MCF 10A (cell line): ENCODE results near the gene CD52. TPM values are rescaled to one million over a fixed set of nuclear protein-coding genes. Genes with fewer than 3 reads are reported as not detected.
A peak's percentile ranks its signal among the peaks of the same experiment; 100 is the strongest.

ENCODE experiments used
- BruUV-seq: library from RNA; stranded (reverse); fragments of 400-500 nt; replicated peaks from 2 replicates; lab custom pipeline; 2021; lab: Mats Ljungman, UMichigan
- CTCF ChIA-PET: fragments of 300-600 bp; sonication (Branson Sonifier 250); formaldehyde crosslinking; extraction: SDS; loops from one replicate; lab custom pipeline; 2021; ENCODE audit warnings: antibody characterized with exemption, inconsistent platforms; lab: Yijun Ruan, JAX
- POLR2A ChIA-PET: fragments of 300-600, 350-650 bp; sonication (Branson Sonifier 250); formaldehyde crosslinking; extraction: SDS; loops from one replicate; lab custom pipeline; 2020; ENCODE audit warnings: antibody characterized with exemption, inconsistent platforms; lab: Yijun Ruan, JAX
- DNase-seq: peaks from one replicate; pipeline ENCODE4 v3.0.0-alpha.2; 2018; ENCODE audit not compliant: unreplicated experiment
- H3K27ac Mint-ChIP-seq: one replicate; pipeline ENCODE4 v1.8.0; 2022; ENCODE audit warnings: mild to moderate bottlenecking, low read depth, mixed read lengths; ENCODE audit not compliant: unreplicated experiment
- H3K27me3 Mint-ChIP-seq: one replicate; pipeline ENCODE4 v1.8.0; 2022; ENCODE audit warnings: mixed read lengths; ENCODE audit not compliant: insufficient read depth, unreplicated experiment
- H3K36me3 Mint-ChIP-seq: one replicate; pipeline ENCODE4 v1.8.0; 2022; ENCODE audit warnings: mild to moderate bottlenecking, moderate library complexity, mixed read lengths; ENCODE audit not compliant: insufficient read depth, unreplicated experiment
- H3K4me1 Mint-ChIP-seq: one replicate; pipeline ENCODE4 v1.8.0; 2022; ENCODE audit warnings: mixed read lengths; ENCODE audit not compliant: insufficient read depth, unreplicated experiment
- H3K4me3 Mint-ChIP-seq: one replicate; pipeline ENCODE4 v1.8.0; 2022; ENCODE audit warnings: mild to moderate bottlenecking, moderate library complexity, mixed read lengths; ENCODE audit not compliant: unreplicated experiment
- H3K9me3 Mint-ChIP-seq: one replicate; pipeline ENCODE4 v1.8.0; 2022; ENCODE audit warnings: mixed read lengths; ENCODE audit not compliant: unreplicated experiment
- intact Hi-C: fragments of 100-400 bp; cut with micrococcal nuclease; formaldehyde crosslinking; loops from 2 replicates; pipeline ENCODE4 v1.14.1; 2022
- total RNA-seq: library from RNA; stranded (reverse); gene quantifications from 2 replicates; pipeline ENCODE4 v1.2.3, GENCODE V29; 2022
- TF ChIP-seq, protein P1 (sequence below): fragments of 200-600 bp; IDR thresholded peaks from one replicate; pipeline ENCODE4 v1.8.0; 2022; ENCODE audit warnings: antibody characterized with exemption, mild to moderate bottlenecking; ENCODE audit not compliant: unreplicated experiment

Gene CD52
- total RNA-seq, 1 experiment from 2014 or later, result not detected

GRCh38 chr1:26300578-26301275, 17.0 kb upstream of the CD52 start:
- DNase-seq, result no peak
- CTCF ChIA-PET, result interaction anchor here (0.7 to 1.5 kb wide), 2 partner anchors 15 to 65 kb away, joined by 6 to 7 read pairs; no protein-coding TSS in a partner anchor

DNA sequence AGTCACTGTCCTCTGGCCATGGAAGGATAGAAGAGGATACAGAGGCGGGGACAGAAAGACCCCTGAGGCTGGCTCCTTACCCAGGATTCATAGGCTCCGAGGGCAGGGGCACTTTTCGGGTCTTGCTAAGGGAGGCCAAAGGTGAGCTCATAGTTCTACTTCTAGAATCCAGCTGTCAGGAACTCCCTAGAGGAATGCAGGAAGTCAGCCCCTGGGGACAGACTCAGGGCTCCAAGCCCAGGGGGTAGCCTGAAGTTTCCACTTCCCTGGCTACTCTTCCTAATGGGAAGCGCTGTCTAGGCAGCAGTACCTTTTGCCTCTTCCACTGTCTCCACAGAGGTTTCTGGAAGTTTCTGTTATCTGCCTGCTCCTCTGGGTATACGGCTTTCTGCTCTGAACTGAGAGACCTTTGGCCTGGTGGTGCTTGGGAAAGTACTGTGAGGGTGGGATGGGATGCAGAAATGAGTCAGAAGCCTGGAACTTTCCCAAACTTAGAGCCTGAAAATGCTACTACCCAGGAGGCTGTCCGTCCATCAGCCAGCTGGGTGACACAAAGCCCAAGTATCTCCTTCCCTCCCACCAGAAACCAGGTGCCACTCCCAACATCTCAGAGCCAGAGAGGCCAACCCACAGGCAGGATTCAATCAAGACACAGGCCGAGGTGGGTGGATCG, 14.9 kb upstream of the CD52 start:
- Mint-ChIP-seq H3K4me3 (no peak overlapping the region), H3K4me1 (peaks cover 17% of the 10 kb centered on the region), H3K27me3 (no peaks in the 10 kb centered on the region), H3K9me3 (no peaks in the 10 kb centered on the region), H3K36me3 (peaks cover 12% of the 10 kb centered on the region), H3K27ac (no peak overlapping the region)
- CTCF ChIA-PET, result interaction anchor here (1.2 kb wide), 1 partner anchor 114 kb away, joined by 3 read pairs; no protein-coding TSS in a partner anchor
- POLR2A ChIA-PET, result no interaction called here
- TF ChIP-seq, protein P1, sequence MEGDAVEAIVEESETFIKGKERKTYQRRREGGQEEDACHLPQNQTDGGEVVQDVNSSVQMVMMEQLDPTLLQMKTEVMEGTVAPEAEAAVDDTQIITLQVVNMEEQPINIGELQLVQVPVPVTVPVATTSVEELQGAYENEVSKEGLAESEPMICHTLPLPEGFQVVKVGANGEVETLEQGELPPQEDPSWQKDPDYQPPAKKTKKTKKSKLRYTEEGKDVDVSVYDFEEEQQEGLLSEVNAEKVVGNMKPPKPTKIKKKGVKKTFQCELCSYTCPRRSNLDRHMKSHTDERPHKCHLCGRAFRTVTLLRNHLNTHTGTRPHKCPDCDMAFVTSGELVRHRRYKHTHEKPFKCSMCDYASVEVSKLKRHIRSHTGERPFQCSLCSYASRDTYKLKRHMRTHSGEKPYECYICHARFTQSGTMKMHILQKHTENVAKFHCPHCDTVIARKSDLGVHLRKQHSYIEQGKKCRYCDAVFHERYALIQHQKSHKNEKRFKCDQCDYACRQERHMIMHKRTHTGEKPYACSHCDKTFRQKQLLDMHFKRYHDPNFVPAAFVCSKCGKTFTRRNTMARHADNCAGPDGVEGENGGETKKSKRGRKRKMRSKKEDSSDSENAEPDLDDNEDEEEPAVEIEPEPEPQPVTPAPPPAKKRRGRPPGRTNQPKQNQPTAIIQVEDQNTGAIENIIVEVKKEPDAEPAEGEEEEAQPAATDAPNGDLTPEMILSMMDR, result no peak
- BruUV-seq, result no TSS peak
- peak; percentile 74 for DNase-seq
- intact Hi-C loops, result no loop called here

More at GRCh38 chr1:26300578-26301275, 17.0 kb upstream of the CD52 start:
- H3K27me3 Mint-ChIP-seq, result no peaks in the 10 kb centered on the region
- no peaks in the 10 kb centered on the region for H3K9me3 Mint-ChIP-seq
- intact Hi-C loops, result no loop called here
- BruUV-seq, result no TSS peak
- H3K36me3 Mint-ChIP-seq, result peaks cover 6% of the 10 kb centered on the region
- H3K27ac Mint-ChIP-seq, result no peak overlapping the region
- peaks cover 9% of the 10 kb centered on the region for H3K4me1 Mint-ChIP-seq
- H3K4me3 Mint-ChIP-seq, result no peak overlapping the region
- TF ChIP-seq, protein P1, result no peak
- POLR2A ChIA-PET, result interaction anchor here (0.6 to 1.8 kb wide), 2 partner anchors 15 to 105 kb away, joined by 3 to 5 read pairs; no protein-coding TSS in a partner anchor

DNA sequence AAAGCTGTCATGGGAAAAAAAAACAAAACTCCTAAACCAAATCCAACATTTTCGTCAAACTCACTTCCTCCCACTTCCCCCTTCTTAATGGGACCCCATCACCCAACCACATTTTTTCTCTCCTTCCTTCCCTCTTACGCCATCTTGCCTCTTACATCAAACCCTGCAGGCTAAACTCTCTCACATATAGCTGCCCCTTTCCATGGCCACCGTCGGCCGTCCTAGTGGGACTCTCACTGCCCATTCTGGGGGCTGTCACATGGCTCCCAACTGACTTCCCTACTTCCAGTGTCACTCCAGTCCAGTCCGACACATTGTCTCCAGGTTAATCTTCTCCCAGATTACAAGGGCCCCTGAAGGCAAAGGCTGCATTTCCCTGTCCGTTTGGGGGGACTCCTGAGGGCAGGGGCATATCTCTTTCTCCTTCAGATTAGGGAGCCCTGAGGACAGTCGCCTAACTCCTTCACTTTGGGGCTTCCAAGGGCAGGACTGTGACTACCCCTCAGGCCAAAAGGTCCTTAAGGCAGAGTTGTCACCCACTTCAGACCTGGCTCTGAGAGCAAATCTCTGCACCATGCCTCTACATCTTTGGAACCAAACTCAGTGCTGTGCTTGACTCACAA, 12.0 kb upstream of the CD52 start:
- intact Hi-C loops, result loop anchor here (2.0 kb wide), 1 partner anchor 27 kb away; no protein-coding TSS in a partner anchor
- H3K27ac Mint-ChIP-seq, result peak overlapping the region; percentile 97
- POLR2A ChIA-PET, result interaction anchor here (0.7 to 3.2 kb wide), 7 partner anchors 13 to 135 kb away, joined by 3 to 15 read pairs (median 3); partner anchors contain the start of gene SH3BGRL3
- H3K27me3 Mint-ChIP-seq, result no peaks in the 10 kb centered on the region
- H3K4me1 Mint-ChIP-seq, result peaks cover 11% of the 10 kb centered on the region
- no peak for DNase-seq
- CTCF ChIA-PET, result interaction anchor here (0.8 to 1.7 kb wide), 6 partner anchors 20 to 112 kb away, joined by 3 to 9 read pairs (median 3); partner anchors contain the start of gene CEP85
- peak overlapping the region; percentile 92 for H3K4me3 Mint-ChIP-seq
- BruUV-seq, result TSS peak; percentile 78
- H3K36me3 Mint-ChIP-seq, result peaks cover 6% of the 10 kb centered on the region
- no peaks in the 10 kb centered on the region for H3K9me3 Mint-ChIP-seq
- TF ChIP-seq, protein P1, result no peak
